ENCODE results near the gene TOP1.

DNA sequence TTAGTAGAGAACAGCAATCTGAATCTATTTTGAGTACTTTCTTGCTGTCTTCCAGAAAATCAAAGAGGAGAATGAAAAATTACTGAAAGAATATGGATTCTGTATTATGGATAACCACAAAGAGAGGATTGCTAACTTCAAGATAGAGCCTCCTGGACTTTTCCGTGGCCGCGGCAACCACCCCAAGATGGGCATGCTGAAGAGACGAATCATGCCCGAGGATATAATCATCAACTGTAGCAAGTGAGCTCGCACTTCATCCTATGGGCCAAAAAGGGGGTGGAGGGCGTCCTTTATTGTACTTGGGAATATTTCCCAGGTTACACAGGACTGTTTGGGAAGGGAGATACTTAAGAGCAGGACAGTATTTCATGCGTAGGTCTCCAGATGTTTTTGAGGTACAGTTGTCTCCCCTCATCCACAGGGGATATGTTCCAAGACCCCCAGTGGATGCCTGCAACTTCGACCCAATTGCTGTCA, 71.4 kb downstream of the TOP1 start:
- TF ChIP-seq, protein P1, sequence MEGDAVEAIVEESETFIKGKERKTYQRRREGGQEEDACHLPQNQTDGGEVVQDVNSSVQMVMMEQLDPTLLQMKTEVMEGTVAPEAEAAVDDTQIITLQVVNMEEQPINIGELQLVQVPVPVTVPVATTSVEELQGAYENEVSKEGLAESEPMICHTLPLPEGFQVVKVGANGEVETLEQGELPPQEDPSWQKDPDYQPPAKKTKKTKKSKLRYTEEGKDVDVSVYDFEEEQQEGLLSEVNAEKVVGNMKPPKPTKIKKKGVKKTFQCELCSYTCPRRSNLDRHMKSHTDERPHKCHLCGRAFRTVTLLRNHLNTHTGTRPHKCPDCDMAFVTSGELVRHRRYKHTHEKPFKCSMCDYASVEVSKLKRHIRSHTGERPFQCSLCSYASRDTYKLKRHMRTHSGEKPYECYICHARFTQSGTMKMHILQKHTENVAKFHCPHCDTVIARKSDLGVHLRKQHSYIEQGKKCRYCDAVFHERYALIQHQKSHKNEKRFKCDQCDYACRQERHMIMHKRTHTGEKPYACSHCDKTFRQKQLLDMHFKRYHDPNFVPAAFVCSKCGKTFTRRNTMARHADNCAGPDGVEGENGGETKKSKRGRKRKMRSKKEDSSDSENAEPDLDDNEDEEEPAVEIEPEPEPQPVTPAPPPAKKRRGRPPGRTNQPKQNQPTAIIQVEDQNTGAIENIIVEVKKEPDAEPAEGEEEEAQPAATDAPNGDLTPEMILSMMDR (conservative IDR thresholded peaks at IDR 0.05; ENCODE audit: low read depth, low read length) = no peak
- TF ChIP-seq EZH2 (IDR thresholded peaks at IDR 0.05; ENCODE audit: borderline replicate concordance, low read depth, low read length, poor library complexity, severe bottlenecking) = no peak
